OCI-LY1 (cell line): ENCODE data around the gene TAB2.

ENCODE experiments used
- H2AFZ ChIP-seq: fragments of 200-600 bp; sonication (generic), shearing (Covaris generic); 2 replicates; pipeline ENCODE4 v1.6.0; 2014; ENCODE audit warnings: antibody characterized with exemption, mild to moderate bottlenecking, low read length
- H3F3A ChIP-seq: fragments of 200-600 bp; sonication (generic), shearing (Covaris generic); 2 replicates; pipeline ENCODE4 v1.6.0; 2014; ENCODE audit warnings: mild to moderate bottlenecking, antibody characterized with exemption, low read length, moderate library complexity; ENCODE audit not compliant: insufficient read depth
- H3K27ac ChIP-seq: fragments of 200-600 bp; sonication (generic); 2 replicates; pipeline ENCODE4 v1.5.1; 2014; ENCODE audit warnings: low read length, mixed run types, mild to moderate bottlenecking, low read depth; ENCODE audit not compliant: poor library complexity, severe bottlenecking
- H3K27me3 ChIP-seq: fragments of 200-600 bp; sonication (generic); 2 replicates; pipeline ENCODE4 v1.6.0; 2014; ENCODE audit warnings: antibody characterized with exemption, mild to moderate bottlenecking, low read length, moderate library complexity; ENCODE audit not compliant: insufficient read depth
- H3K36me3 ChIP-seq: fragments of 200-600 bp; sonication (generic); 2 replicates; pipeline ENCODE4 v1.6.1; 2014; ENCODE audit warnings: mild to moderate bottlenecking, antibody characterized with exemption, low read length, moderate library complexity, mixed read lengths; ENCODE audit not compliant: insufficient read depth
- H3K4me1 ChIP-seq: fragments of 200-600 bp; sonication (generic); 2 replicates; pipeline ENCODE4 v1.5.1; 2014; ENCODE audit warnings: mild to moderate bottlenecking, low read length, moderate library complexity; ENCODE audit not compliant: insufficient read depth, severe bottlenecking
- H3K4me2 ChIP-seq: fragments of 200-600 bp; sonication (generic), shearing (Covaris generic); 2 replicates; pipeline ENCODE4 v1.6.1; 2014; ENCODE audit warnings: low read length
- H3K4me3 ChIP-seq: fragments of 200-600 bp; sonication (generic); 2 replicates; pipeline ENCODE4 v1.5.1; 2014; ENCODE audit warnings: low read length, low read depth, mild to moderate bottlenecking, mixed read lengths; ENCODE audit not compliant: poor library complexity, severe bottlenecking
- H3K79me2 ChIP-seq: fragments of 200-600 bp; shearing (Covaris generic); 2 replicates; pipeline ENCODE4 v1.6.1; 2016; ENCODE audit warnings: mixed run types, low read length, mixed read lengths; ENCODE audit not compliant: insufficient read depth
- H3K9ac ChIP-seq: fragments of 200-600 bp; sonication (generic), shearing (Covaris generic); 2 replicates; pipeline ENCODE4 v1.6.1; 2014; ENCODE audit warnings: mild to moderate bottlenecking, low read length, mixed read lengths
- H3K9me2 ChIP-seq: fragments of 200-600 bp; sonication (generic), shearing (Covaris generic); 2 replicates; pipeline ENCODE4 v1.6.1; 2014; ENCODE audit warnings: low read depth, mild to moderate bottlenecking, low read length, mixed read lengths
- H3K9me3 ChIP-seq: fragments of 200-600 bp; shearing (Covaris generic); 2 replicates; pipeline ENCODE4 v1.6.1; 2014; ENCODE audit warnings: low read length, mixed read lengths
- H4K20me1 ChIP-seq: fragments of 200-600 bp; sonication (generic), shearing (Covaris generic); 2 replicates; pipeline ENCODE4 v1.6.0; 2016; ENCODE audit warnings: mild to moderate bottlenecking, low read length; ENCODE audit not compliant: insufficient read depth
- EZH2 ChIP-seq: fragments of 200-600 bp; sonication (generic), shearing (Covaris generic); IDR thresholded peaks from 2 replicates; pipeline ENCODE4 v1.8.0; 2017; ENCODE audit warnings: borderline replicate concordance, mixed run types, mild to moderate bottlenecking, antibody characterized with exemption, low read length, moderate library complexity, mixed read lengths
- TF ChIP-seq, protein P1 (sequence below): fragments of 200-600 bp; sonication (generic), shearing (Covaris generic); IDR thresholded peaks from 2 replicates; pipeline ENCODE4 v1.5.1; 2017; ENCODE audit warnings: mild to moderate bottlenecking, antibody characterized with exemption, low read length, moderate library complexity, mixed read lengths

The TAB2 gene

GRCh38 chr6:149316108-149316727, 1.3 kb upstream of the TAB2 start:
- Histone ChIP-seq H3F3A (no peaks in the 10 kb centered on the region), H3K79me2 (peaks cover 30% of the 10 kb centered on the region), H2AFZ (no peak overlapping the region), H3K36me3 (no peaks in the 10 kb centered on the region), H4K20me1 (0 out of 2 replicates have a peak, but pooled peaks cover 3% of the 10 kb centered on the region), H3K27ac (no peak overlapping the region), H3K4me1 (peaks cover 31% of the 10 kb centered on the region), H3K4me2 (peak overlapping the region; percentile 84), H3K27me3 (no peaks in the 10 kb centered on the region), H3K9me3 (no peaks in the 10 kb centered on the region), H3K9me2 (no peaks in the 10 kb centered on the region), H3K9ac (peak overlapping the region; percentile 78), H3K4me3 (peak overlapping the region; percentile 73)
- TF ChIP-seq, protein P1, sequence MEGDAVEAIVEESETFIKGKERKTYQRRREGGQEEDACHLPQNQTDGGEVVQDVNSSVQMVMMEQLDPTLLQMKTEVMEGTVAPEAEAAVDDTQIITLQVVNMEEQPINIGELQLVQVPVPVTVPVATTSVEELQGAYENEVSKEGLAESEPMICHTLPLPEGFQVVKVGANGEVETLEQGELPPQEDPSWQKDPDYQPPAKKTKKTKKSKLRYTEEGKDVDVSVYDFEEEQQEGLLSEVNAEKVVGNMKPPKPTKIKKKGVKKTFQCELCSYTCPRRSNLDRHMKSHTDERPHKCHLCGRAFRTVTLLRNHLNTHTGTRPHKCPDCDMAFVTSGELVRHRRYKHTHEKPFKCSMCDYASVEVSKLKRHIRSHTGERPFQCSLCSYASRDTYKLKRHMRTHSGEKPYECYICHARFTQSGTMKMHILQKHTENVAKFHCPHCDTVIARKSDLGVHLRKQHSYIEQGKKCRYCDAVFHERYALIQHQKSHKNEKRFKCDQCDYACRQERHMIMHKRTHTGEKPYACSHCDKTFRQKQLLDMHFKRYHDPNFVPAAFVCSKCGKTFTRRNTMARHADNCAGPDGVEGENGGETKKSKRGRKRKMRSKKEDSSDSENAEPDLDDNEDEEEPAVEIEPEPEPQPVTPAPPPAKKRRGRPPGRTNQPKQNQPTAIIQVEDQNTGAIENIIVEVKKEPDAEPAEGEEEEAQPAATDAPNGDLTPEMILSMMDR, result no peak
- TF ChIP-seq EZH2, result no peak

DNA sequence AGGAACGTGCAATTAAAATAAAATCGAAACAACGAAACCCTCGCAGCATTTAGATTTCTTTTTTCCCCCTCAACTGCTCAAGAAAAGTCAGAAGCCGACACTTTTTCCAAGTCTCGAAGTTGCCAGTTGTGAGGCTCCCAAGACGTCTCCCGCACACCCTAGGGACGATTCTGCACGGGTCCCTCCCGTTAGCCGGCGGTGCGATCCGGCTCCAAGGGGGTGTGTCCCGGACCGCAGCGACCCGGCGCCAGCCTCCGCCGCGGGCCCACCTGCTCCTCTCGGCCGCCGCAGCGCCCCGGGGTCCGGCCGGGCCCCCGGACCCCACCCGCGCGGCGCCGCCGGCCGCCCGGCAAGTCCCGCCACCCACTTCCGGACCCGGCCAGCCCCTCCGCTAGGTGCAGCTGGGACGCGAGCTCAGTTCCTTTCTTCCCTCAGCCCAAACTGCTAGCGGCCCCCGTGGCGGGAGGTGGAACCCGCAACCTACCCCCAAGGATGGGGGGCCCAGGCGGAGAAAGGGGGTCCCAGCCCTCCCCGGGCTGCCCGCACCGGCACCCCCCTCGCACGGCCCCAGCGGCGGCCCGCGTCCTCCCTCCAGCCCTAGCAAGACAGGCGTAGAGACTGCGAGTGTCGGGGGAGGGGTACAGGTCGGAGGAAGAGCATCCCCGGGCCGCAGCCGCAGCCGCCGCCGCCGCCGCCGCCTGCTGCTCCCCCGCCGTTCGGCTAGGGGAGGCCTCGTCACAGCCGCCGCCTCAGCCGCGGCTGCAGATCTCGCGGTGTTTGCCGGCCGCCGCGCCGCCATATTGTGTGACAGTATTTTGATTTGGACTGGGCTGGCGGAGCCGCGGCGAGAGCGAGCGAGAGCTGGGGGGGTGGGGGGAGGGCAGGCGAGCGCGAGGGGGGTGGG, 520 bp upstream of the TAB2 start:
- Histone ChIP-seq H3K4me3 (peak overlapping the region; percentile 73), H3K27me3 (no peaks in the 10 kb centered on the region), H3K27ac (peak overlapping the region; percentile 38), H4K20me1 (0 out of 2 replicates have a peak, but pooled peaks cover 3% of the 10 kb centered on the region), H3K9me3 (no peaks in the 10 kb centered on the region), H3K36me3 (no peaks in the 10 kb centered on the region), H3K4me2 (peak overlapping the region; percentile 84), H3K4me1 (peaks cover 36% of the 10 kb centered on the region), H3K79me2 (peaks cover 38% of the 10 kb centered on the region), H2AFZ (no peak overlapping the region), H3K9me2 (no peaks in the 10 kb centered on the region), H3F3A (no peaks in the 10 kb centered on the region), H3K9ac (peak overlapping the region; percentile 92)
- TF ChIP-seq EZH2, result no peak
- TF ChIP-seq, protein P1, result peak; percentile 16

DNA sequence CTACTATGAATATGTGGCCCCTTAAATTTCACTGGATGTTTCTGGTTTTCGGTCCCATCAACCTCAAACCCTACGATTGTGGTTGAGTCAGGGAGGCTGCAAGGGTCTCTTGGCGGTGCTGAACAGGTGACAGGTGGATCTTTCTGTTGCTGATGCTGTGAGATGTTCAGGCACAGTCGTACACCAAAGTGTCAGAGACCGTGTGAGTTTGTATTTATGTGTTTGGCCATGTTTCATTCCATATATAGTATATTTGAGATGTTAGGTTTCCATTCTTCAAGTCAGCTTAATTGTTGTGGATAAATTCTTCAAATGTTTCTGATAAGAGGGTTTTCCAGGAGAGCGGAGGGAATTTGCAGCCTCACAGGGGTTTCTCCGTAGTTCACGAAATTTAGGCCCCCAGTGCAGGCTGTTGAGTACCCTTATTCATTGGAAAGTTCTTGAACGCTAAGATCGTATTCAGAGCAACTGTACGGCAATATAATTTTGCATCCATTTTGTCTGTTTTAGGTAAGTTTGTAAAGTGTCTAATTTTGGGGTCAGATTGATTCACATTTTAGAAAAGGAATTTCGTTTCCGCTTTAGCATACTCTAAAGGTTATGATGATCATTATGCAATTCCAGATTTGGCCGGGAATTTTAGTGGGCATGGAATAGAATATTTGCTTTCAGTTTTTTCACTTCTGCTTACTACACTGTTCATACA, 1.2 kb downstream of the TAB2 start:
- peaks cover 53% of the 10 kb centered on the region for H3K4me1 ChIP-seq
- no peaks in the 10 kb centered on the region for H3F3A ChIP-seq
- H3K27ac ChIP-seq, result peak overlapping the region; percentile 32
- H3K9me3 ChIP-seq, result no peaks in the 10 kb centered on the region
- TF ChIP-seq, protein P1, result no peak
- TF ChIP-seq EZH2, result no peak
- 0 out of 2 replicates have a peak, but pooled peaks cover 3% of the 10 kb centered on the region for H4K20me1 ChIP-seq
- H3K79me2 ChIP-seq, result peaks cover 55% of the 10 kb centered on the region
- peak overlapping the region; percentile 61 for H3K4me2 ChIP-seq
- no peaks in the 10 kb centered on the region for H3K27me3 ChIP-seq
- no peak overlapping the region for H2AFZ ChIP-seq
- H3K36me3 ChIP-seq, result no peaks in the 10 kb centered on the region
- H3K4me3 ChIP-seq, result peak overlapping the region; percentile 73
- no peaks in the 10 kb centered on the region for H3K9me2 ChIP-seq
- peak overlapping the region; percentile 92 for H3K9ac ChIP-seq
